Spleen (tissue), 7 donors: ENCODE data around the gene MFSD6L.

Source experiments
- CTCF ChIP-seq, 11 experiments: fragments of 200-600 bp in 7 of 11; fragments of 450-650 bp in 4 of 11; sonication (generic) in 4 of 11; IDR thresholded peaks in 8 of 11; conservative IDR thresholded peaks in 3 of 11; 1 replicate in 7 of 11; 2 replicates in 4 of 11; pipeline versions ENCODE4 v1.4.0 to v1.8.0; 2016 to 2021; ENCODE audit warnings: antibody characterized with exemption in 11 of 11, inconsistent platforms in 4 of 11, mild to moderate bottlenecking in 1 of 11
- POLR2AphosphoS5 ChIP-seq, 3 donors: sonication (generic); formaldehyde crosslinking; IDR thresholded peaks; one replicate each; pipeline ENCODE4 v1.5.1; 2017; ENCODE audit warnings: antibody characterized with exemption in 3 of 3
- donor health status: DM: no; HTN: no; CAD: no; lungs with moderate emphysema.
- donor health status: DM: no; HTN: no; CAD: no.
- donor health status: DM: no; HTN: no; CAD: no.

- TF ChIP-seq CTCF (IDR thresholded peaks at IDR 0.05 in 8 of 11, conservative IDR thresholded peaks at IDR 0.05 in 3 of 11) (peak in 6 of 11 experiments; percentile 14 to 36 (median 26)), POLR2AphosphoS5 (IDR thresholded peaks at IDR 0.05) (no peak)
Observed at GRCh38 chr17:8753976-8754440, 45.2 kb downstream of the MFSD6L start.
